Activated CD4-positive, alpha-beta T cell treated with anti-CD3 and anti-CD28 coated beads, Interleukin-2, amount 50 U/mL, for 1 hour (primary cell): ENCODE data around the gene SLC25A51.
"Not testable (repeated sequence)": the region's sequence is repeated elsewhere in the genome, so short reads cannot be mapped to it uniquely, and the experiment has no call there.

Source experiments
- DNase-seq: peaks from one replicate; pipeline ENCODE4 v3.0.0-alpha.2; 2020

The SLC25A51 gene

DNA sequence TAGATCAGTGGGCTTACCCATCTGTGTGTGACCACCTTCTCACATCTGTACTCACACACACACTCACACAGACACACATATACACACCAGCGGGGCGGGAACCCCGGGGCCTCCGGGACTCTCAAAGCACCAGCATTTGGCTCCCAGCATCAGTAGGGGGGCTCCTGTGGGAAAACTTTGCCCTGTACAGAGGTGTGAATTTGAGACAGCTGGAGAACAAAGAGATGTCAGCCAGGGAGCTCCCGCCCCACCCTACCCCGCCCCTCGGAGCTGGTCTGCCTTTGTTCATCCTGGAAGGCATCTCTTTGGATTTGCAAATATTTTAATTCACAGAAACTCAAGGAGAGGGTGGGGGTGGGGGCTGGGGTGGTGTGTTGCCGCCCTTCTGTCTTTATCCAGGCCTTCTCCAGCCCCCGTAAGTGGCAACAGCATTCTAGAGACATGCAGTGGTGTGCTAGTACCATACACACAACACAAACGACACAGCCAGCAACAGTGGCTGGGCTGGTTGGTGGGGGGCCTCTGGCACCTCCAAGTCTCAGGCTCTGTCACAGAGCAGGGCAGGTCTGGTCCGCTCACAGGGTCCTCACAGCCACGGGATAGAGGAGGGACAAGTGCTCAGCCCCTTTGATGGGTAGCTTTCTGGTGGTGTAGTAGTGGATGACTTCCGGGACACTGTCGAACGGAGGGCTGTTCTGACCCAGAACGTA lies 15.5 kb upstream of the SLC25A51 start:
- DNase-seq = no peak

- DNase-seq = no peak
Measured at GRCh38 chr9:37918665-37919170, 14.8 kb upstream of the SLC25A51 start.

GRCh38 chr9:37917801-37918664 lies 14.1 kb upstream of the SLC25A51 start:
- DNase-seq = no peak

- no peak for DNase-seq
Measured at GRCh38 chr9:37917313-37917731, 13.4 kb upstream of the SLC25A51 start.

- DNase-seq = no peak
Measured at GRCh38 chr9:37916471-37917312, 12.8 kb upstream of the SLC25A51 start.

DNA sequence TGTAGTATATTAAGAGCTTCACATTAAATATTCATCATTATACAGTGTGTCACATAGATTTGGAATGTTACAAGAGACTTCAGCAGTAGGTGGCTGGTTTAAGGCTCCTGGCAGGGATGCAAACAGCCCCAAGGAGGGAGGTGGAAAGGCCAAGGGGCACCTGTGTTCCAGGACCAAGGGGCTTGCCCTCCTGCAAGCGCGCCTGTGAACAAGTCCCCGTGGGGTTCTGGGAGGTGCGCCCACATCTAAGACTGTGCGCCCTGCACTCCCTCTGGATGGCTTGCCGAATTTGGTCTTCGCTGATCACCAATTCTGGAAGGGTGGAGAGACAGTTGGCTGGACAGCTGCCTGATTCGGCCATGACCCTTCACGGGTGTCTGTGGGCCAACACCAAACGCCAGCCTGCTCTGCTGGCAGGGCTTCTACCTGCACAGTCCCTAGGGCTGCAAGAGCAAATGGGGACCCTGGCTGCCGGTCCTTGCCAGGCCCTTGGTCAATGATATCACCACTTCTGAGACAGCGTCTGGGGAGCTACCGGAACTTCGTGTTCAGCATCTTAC lies 12.1 kb upstream of the SLC25A51 start:
- DNase-seq = no peak

GRCh38 chr9:37914701-37915358 lies 10.9 kb upstream of the SLC25A51 start:
- DNase-seq = no peak

DNA sequence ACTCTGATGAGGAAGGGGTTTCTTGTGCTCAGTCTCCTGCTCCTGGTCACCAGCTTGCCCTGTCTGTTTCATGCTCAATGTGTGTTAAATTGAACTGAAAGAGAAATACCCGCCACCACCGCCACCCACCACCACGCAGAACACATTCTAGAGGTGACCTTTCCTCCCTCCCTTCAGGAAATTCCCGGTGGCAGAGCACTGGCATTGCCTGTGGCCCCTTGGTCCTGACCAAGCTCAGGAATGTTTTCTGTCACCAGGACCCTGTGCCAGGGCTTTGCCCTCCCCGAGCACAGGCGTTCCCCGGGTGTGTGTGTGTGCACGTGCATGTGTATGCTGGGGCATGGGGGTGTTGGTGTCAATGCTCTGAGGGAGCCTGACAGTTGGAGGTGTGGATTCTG lies 10.2 kb upstream of the SLC25A51 start:
- DNase-seq = no peak

DNA sequence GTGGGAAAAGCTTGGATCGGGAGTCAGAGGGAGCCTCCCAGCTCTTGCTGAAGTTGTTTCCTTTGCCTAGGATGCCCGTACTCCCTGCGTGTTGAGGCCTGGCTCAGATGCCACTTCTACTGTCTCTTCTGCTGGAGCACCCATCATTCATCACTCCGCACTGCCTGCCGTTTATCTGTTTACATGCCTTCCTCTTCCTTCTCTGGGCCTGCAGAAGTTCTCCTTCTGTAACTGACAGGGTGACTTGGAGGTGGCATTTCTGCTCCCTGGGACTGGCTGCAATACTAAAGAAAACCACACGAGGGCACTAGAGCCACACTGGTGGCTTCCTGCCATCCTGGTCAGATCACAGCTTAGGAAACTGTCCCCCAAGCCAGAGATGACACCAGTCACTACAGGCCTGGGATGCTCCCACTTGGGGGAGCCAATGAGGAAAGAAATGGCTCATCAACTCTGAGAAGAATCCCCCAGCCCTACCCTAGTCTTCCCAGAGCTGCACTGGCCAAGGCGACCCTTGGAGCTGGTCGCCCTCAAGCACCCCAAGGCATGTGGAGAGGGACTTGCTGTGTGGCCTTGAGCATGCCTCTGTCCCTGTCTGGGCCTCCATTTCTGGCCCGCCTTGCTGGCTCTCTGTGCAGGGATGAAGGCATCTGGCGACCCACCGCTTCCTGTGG lies 9.7 kb upstream of the SLC25A51 start:
- peak; percentile 79 for DNase-seq

- DNase-seq = no peak
Measured at GRCh38 chr9:37911271-37911681, 7.3 kb upstream of the SLC25A51 start.

GRCh38 chr9:37910271-37910670 lies 6.3 kb upstream of the SLC25A51 start:
- DNase-seq = no peak

DNA sequence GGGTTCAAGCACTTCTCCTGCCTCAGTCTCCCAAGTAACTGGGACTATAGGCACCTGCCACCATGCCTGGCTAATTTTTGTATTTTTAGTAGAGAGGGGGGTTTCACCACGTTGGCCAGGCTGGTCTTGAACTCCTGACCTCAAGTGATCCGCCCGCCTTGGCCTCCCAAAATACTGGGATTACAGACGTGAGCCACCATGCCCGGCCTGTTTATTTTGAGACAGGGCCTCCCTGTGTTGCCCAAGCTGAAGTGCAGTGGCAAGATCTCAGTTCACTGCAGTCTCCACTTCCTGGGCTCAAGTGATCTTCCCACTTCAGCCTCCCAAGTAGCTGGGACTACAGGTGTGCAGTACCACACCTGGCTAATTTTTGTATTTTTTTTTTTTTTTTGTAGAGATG lies 5.9 kb upstream of the SLC25A51 start:
- not testable (repeated sequence) for DNase-seq

DNA sequence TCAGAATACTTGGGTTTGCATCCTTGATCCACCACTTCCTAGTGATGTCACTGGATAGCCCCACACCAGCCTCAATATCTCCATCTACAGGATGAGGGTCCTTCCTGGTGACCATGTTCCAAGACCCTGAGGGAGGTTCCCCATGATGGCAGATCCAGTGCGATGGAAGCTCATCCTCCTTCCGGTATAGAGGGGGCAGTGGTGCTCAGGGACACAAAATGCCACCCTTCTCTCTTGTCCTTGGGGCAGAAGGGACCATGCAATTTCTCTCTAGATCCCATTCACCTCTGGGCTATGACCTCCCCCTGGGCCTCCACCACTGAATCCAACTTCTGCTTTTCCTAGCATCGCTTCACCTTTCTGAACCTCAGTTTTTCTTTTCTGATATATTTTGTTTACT lies 5.4 kb upstream of the SLC25A51 start:
- DNase-seq = no peak

GRCh38 chr9:37908698-37909186 lies 4.8 kb upstream of the SLC25A51 start:
- DNase-seq = no peak

GRCh38 chr9:37908283-37908682 lies 4.4 kb upstream of the SLC25A51 start:
- no peak for DNase-seq

DNA sequence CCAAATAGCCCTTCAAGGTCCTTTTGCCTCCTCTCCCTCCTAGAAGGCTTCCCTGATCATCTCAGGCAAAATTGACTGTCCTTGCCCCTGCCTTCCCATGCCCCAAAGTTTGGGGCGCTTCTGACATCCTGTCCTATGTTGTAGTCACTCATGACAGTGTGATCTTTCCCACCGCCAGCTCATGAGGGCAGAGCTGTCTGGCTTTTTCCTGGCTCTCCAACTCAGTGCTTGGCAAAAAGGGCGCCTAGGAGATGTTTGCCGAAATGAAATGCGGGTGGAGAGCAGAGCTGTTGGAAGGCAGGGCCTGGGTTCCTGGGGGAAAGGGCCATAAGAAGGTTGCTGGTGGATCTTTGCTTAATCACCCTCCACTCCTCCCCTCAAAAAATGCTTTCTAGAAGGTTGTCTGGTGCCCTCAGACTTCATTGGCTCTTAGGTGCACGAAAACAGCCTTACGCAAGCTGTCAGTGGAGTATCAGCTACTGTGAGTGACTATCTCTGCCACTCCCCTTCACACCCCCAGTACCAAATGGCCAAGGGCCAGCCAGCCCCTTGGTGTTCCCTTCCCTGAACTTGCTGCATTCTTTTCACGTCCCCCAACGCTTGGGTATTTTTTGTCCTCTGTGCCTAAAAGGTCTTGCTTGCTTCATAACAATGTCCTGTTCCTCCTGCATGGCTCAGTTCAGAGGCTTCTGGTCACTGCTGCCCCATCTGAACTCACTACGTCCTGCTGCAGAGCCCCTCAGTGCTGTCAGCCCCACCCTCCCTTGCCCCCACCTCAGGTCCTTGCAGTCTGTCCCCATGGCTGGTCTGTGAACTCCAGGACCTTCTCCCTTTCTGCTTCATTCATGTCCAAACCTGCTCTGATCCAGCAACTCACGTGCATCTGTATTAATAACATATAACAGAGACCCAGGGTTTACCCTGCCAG lies 2.6 kb upstream of the SLC25A51 start:
- no peak for DNase-seq

DNA sequence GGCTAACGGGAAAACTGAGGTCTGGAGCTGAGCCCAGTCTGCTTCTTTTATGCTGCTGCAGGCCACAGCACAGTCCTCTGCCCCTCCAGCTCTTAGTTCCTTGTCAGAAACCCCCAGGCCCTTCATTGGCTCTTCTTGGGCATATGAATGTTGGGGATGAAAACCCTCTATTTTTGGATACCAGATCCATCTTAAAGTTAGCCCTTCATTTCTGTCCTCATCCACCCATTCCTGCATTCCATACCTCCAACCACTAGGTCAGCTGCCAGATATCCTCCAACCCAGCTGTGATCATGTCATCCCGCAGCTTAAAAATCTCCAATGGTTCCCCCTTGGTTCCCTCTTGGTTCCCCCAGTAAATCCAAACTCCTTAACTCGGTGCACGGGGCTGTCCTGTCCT lies 1.8 kb upstream of the SLC25A51 start:
- DNase-seq = no peak

DNA sequence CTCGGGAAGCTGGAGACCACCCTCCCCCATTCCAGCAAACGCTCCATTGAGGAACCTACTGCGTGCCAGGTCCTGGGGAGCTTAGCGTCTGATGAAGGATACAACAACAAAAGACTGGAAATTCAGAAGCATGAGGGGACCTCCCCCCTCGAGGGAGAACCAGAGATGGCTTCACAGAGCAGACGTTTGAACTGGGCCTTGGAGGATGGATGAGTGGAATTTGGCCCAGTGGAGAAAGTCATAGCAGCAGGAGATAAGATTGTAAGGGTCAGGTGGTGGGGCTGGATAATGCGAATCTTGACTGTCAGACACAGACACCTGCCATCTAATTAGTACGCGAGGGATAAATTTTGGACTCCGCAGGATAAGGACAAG lies 1.2 kb upstream of the SLC25A51 start:
- no peak for DNase-seq

DNA sequence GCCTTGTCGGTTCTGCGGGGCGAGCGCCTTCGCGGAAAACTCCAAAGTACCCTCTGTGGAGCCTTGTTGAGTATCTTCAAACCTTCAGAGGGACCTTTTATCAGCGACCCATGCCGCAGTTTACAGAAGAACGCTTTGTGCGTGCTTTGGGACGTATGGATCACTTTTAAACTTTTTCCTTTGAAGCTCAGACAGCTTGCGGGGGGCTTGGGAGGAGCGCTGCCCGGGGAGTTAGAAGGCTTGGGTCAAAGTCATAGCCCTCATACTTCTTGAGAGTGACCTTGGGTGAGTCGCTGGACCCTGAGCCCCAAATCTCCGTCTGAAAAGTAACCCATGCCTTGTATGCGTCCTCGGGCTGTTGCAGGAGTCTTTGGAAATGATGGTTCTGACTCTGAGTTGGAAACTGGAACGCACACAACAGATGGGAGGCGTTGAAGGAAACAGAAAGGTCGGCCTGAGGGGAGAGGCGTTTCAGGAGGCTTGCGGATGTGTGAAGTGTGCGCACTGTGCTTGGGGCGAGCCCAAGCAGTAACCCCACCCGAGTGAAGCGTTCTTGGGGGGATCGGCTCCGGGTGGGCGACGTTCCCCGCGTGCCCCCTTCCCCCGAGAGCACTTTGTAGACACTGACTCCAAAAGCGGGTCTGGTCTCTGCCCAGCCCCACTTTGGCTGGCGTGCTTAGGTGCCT lies 661 bp upstream of the SLC25A51 start:
- DNase-seq = no peak
